ENCODE measurements around the gene PLEKHB2.
"Not testable (repeated sequence)": the region's sequence is repeated elsewhere in the genome, so short reads cannot be mapped to it uniquely, and the experiment has no call there.

PLEKHB2 gene

DNA sequence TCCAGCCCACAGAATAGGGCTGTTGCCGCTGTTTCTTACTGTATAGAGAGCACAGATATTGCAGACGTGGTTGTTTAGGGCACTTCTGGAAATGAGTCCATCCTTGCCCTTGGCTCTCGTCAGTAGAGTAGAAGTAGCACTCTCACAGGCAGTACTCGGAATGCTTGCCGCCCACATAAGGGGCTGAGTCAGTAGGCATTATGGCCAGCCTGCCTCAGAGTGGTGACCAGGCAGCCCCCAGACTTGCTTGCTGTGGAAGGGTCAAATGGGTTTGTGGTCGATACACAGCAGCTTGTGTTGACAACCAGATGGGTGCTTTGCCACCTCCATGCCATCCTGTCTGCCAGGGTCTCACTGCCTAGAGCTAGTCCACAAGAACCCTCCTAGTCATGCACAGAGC is 38.7 kb downstream of the PLEKHB2 start:
- no peak for DNase-seq (ENCODE audit: low spot score)

DNA sequence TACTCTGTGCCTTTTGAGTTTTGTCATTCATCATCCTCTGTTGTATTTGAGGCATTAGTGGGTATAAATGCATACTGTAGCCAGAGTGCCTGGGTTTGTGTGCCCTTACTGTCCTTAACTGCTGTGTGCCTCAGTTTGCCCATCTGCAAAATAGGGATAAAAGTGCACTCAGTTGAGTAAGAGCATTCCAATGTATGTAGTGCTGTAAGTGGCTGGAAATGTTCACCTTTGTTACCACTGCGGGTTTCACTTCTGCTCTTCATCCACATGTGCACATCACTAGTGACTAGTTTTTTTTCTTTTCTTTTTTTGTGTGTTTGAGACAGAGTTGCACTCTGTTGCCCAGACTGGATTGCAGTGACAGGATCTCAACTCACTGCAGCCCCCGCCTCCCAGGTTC is 39.9 kb downstream of the PLEKHB2 start:
- no peak for DNase-seq (ENCODE audit: low spot score)

- no peak for DNase-seq (ENCODE audit: low spot score)
Observed at GRCh38 chr2:131146231-131146630, 41.1 kb downstream of the PLEKHB2 start.

DNA sequence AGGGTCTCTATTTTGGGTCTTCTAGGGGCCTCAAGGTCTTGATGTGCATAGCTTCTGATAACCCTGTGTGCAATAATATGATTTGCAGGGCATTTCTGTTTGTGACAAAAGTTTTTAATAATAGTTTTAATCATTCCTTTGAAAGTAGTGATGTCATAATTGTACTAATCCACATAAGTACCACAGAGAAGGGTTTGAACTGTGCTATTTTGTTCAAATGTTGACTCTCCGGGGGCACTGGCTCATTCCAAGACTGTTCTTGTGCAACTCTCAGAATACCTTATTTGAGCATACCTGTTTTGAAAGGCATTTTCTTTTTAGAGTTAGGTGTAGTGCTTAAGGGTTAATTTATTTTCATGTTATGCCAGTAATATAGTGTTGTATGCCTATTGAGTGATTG is 41.6 kb downstream of the PLEKHB2 start:
- no peak for DNase-seq (ENCODE audit: low spot score)

DNA sequence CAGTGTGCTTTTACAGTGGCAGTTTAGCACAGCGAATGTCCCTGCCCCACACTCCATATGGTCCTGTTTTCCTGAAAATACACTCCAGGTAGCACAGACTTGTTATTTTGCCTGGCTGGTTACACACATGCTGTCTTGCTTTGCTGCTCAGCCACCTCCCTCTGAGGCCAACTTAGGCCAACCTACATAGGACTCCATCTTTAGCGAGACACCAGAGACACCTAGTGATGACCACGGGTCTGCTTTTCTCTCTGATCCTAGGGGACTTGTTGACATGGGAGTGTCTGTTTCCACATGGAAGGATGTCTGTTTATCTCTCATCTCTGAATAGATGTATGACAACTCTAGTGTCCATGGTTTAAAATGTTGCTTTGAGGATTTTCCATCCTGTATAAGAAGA is 43.3 kb downstream of the PLEKHB2 start:
- DNase-seq (ENCODE audit: low spot score) = no peak

DNA sequence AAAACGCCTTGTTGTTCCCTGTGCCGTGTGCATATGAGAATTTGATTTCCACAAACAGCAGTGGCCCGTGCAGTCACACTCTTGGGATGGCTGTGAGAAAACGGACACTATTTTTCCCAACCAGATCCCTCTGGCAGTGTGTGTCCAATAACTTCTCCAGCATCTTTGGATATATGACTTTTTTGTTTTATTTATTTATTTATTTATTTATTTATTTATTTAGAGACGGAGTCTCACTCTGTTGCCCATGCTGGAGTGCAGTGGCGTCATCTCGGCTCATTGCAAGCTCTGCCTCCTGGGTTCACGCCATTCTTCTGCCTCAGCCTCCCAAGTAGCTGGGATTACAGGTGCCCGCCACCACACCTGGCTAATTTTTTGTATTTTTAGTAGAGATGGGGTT is 45.0 kb downstream of the PLEKHB2 start:
- not testable (repeated sequence) for DNase-seq (ENCODE audit: low spot score)

DNA sequence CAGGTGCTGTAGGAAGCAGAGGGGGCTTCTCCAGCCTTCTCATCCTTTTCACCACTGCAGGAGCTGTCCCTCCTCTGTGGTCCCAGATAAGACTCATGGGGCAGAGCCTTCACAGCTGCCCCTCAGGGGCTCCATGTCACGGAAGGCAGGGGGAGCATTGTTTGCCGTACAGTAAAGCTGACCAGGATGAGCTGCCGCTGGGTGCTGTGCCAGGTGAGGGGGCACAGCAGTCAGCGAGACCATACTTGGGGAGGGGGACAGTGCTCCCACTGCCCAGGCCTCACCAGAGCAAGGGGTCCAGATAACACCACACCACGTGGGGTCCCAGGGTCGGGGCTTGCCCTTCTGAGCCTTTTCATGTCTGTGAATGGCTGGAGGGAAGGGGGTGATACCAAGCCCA is 46.3 kb downstream of the PLEKHB2 start:
- DNase-seq (ENCODE audit: low spot score) = no peak

DNA sequence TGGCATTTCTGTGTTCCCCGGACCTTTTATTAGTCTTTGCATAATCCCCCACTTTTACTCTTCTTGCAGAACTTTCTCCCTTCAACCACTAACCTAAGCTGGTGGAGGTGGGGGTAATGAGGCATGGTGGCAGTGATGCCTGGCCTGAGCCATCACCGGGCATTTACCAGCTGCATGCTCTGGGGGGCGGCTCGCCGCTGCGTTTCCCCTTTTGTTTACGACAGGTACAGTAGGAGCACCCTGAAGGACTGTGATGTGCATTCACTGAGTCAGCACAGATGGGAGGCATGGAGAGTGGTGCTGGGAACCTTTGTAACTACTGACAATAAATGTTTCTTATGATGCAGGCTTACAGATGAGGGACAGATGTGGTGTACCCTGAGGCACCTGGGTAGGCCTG is 46.9 kb downstream of the PLEKHB2 start:
- no peak for DNase-seq (ENCODE audit: low spot score)

DNA sequence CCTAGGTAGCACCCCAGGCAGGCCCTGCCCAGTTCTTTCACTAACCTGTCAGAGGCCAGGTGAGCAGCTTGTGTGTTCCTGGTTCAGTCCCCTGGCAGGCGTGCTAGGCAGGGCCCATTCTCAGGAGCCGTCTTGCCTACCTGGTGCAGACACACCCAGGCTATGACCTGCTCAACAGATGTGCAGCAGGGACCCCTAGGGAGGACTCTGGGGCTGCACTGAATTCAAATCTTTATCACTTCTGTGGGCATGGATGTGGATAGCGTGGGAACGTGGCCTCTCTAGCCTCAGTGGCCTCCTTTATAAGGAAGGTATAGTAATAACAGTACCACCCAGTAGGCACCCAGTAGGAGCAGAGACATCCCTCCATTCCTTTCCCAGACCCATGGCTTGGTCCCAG is 48.4 kb downstream of the PLEKHB2 start:
- DNase-seq (ENCODE audit: low spot score) = peak; percentile 14

DNA sequence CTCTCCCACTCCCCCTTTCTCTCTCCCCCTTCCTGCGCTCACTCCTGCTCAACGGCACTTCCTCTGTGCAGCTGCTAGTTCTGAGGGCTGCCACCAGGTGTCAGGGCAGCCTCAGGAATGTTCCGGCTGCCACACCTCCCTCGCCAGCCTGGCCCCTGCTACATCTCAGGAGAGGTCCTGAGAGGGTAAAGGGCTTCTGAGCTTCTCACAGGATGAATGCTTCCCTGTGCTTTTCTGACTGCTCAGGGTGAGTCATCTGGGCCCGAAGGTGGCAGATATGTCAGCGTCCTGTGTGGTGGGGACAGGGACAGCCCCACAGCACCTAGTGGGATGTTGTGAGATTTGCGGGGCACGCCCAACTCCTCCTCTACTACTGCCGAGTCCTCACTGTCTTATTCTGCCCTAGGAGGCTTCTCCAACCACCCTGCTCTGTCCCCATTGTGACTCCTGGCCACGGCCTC is 49.0 kb downstream of the PLEKHB2 start:
- peak; percentile 79 for DNase-seq (ENCODE audit: low spot score)

GRCh38 chr2:131154647-131155046 is 49.5 kb downstream of the PLEKHB2 start:
- no peak for DNase-seq (ENCODE audit: low spot score)

DNA sequence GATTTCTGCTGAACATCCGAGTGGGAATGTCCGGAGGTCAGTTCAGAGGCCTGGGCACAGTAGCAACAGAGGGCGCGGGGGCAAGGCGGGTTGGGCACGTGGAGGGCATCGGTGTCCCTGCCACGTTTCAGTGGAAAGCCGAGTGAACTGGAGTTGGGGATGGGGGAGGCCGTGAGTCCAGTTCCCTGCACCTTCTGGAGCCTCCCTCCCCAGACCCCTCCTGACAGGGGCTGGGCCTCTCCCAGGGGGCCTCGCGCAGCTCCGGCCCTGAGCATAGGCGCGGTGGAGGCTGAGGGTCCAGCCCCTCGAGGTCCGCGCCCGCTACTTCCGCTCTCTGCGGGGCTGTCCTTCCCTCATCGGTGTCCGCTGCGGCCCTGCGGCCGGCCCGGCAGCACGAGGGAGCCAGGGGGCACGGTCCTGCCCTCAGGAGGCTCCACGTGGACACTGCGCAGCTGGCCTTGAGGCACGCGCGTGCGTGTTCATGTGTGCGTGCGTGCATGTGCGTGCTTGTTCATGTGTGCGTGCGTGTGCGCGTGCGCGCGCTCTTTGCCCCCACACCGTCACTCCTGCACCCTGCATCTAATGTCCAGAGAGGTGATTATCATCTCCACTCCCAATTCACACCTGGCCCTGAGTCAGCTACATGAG is 50.2 kb downstream of the PLEKHB2 start:
- no peak for DNase-seq (ENCODE audit: low spot score)

DNA sequence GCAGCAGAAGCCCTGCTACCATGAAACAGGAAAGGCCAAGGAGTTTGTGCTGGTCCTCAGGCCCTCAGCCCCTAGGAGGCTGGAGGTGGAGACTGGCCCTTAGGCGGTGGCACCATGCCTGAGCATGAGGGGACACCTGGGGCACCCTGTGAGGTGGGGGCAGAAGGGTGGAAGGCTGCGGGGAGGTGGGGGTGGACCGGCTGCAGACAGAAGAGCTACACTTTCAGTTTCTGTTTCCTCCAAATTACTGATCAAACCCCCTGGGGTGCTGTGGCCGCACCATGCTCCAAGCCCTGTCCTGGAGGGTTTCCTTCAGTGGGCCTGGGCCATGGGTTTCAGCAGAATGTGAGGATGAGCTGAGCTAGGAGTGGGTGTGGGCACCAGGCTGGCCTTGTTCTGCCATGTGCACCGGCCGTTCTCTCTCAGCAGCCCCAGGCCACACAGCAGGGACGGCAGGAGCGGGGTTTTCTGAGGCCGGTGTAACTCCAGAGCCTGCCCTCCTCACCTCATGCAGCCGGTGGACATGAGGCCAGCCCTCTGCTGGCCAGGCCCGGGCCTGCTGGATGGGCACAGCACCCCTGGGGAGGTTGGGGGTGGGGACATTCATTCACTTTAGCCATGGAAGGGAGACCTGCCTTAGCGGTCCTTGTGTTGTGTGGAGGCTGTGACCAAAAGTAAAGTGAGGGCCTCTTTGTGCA is 51.5 kb downstream of the PLEKHB2 start:
- no peak for DNase-seq (ENCODE audit: low spot score)

DNA sequence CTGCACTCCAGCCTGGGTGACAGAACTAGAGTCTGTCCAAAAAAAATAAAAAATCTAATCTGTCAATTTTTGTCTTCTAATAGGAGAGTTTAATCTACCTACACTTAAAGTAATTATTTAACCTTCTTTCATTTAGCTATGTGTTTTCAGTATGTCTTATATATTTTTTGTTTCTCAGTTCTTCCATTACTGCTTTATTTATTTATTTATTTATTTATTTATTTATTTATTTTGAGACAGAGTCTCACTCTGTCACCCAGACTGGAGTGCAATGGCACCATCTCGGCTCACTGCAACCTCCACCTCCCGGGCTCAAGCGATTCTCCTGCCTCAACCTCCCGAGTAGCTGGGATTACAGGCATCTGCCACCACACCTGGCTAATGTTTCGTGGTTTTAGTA is 60.4 kb downstream of the PLEKHB2 start:
- not testable (repeated sequence) for DNase-seq (ENCODE audit: low spot score)

DNA sequence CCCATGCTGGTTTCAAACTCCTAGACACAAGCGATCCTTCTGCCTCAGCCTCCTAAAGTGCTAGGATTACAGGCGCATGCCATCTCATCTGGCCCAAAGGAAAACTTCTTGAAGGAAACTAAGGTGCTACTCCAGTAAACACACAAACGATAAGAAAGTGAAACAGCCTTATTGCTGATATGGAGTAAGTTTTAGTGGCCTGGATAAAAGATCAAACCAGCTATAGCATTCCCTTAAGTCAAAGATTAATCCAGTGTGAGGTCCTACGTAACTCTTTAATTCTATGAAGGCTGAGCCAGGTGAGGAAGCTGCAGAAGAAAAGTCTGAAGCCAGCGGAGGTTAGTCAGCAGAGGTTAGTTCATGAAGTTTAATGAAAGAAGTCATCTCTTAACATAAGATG is 63.4 kb downstream of the PLEKHB2 start:
- no peak for DNase-seq (ENCODE audit: low spot score)

DNA sequence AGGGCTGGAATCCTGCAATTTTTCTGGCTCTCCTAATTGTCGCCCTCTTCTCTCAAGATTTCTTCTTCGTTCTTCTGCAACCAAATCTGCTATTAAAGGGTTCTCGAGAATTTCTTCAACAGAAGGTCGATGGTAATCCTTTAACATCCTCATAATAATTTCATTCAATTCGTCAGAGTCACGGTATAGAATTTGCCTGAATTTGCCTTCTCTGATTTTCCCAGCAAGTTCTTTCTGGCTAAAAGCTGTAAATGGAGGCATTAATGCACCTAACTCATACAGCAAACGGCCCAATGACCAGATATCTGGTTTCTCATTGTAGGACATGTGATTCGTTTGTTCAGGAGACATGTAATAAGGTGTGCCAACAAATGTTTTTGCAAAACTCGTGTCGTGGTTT is 72.9 kb downstream of the PLEKHB2 start:
- DNase-seq (ENCODE audit: low spot score) = not testable (repeated sequence)

DNA sequence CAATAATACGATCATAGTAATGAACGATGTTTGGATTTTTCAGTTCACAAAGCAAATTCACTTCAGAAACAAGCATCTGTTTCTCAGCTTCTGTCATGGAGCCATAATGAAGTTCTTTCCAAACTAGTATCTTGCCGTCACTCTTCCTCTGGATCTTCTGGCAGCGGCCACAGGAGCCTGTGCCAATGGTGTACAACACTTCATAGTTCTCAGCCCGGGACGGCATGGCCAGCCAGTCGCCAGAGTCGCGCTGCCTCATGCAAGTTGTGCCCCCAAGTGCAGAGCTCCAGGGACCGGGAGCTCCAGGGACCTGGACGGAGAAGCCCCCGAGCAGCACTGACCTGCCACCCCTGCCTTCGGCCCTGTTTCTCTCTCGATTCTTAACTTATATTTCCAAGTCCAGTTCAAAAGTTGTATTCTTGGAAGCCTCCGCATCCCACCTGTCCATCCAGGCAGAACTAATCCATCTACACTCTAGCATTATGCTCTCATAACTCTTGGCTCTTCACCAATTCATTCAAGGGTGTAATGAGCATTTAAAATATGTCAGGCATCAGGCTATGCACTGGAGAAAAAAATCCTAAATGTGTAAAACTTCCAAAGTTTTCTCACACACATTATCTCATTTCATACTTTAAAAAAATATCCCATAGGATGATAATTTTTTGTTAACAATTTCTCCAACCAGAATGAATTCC is 73.7 kb downstream of the PLEKHB2 start:
- not testable (repeated sequence) for DNase-seq (ENCODE audit: low spot score)

GRCh38 chr2:131181451-131181850 is 76.3 kb downstream of the PLEKHB2 start:
- not testable (repeated sequence) for DNase-seq (ENCODE audit: low spot score)

- not testable (repeated sequence) for DNase-seq (ENCODE audit: low spot score)
Observed at GRCh38 chr2:131193421-131193820, 88.3 kb downstream of the PLEKHB2 start.

- DNase-seq (ENCODE audit: low spot score) = not testable (repeated sequence)
Observed at GRCh38 chr2:131196186-131196585, 91.0 kb downstream of the PLEKHB2 start.
